ENCODE data around the gene TRAPPC14.

- TF ChIP-seq CTCF (IDR thresholded peaks at IDR 0.05 in 2 of 3, conservative IDR thresholded peaks at IDR 0.05 in 1 of 3; ENCODE audit: control insufficient read depth in 2 of 3, extremely low read depth in 1 of 3, insufficient read depth in 1 of 3, low read depth in 3 of 3, low read length in 3 of 3), result no peak
- TF ChIP-seq LARP7 (IDR thresholded peaks at IDR 0.05), result no peak
- no peak for TF ChIP-seq USF2 (IDR thresholded peaks at IDR 0.05; ENCODE audit: borderline replicate concordance, low read depth, low read length)
- TF ChIP-seq POLR2AphosphoS5 (IDR thresholded peaks at IDR 0.05; ENCODE audit: low read length), result no peak
- no peak for TF ChIP-seq CBX5 (IDR thresholded peaks at IDR 0.05; ENCODE audit: low read depth)
- TF ChIP-seq NRF1 (conservative IDR thresholded peaks at IDR 0.05; ENCODE audit: low read depth, low read length), result no peak
These were observed 27.2 kb upstream of the TRAPPC14 start for GRCh38 chr7:100185726-100186125.

Measured in GM12878 (cell line).